Muscle layer of duodenum (tissue), 2 donors: ENCODE data around the gene GPM6B.
"Not testable (repeated sequence)": the region's sequence is repeated elsewhere in the genome, so short reads cannot be mapped to it uniquely, and the experiment has no call there.

Experiments used
- H3K27ac ChIP-seq: one replicate; pipeline ENCODE4 v1.7.0; 2013; ENCODE audit warnings: mild to moderate bottlenecking, low read length
- H3K27me3 ChIP-seq: one replicate; pipeline ENCODE4 v1.7.0; 2013; ENCODE audit warnings: low read depth, mild to moderate bottlenecking, control low read depth, low read length
- H3K36me3 ChIP-seq, 2 donors: one replicate each; pipeline ENCODE4 v1.7.0; 2013; ENCODE audit warnings: low read length in 2 of 2, control low read depth in 1 of 2, mild to moderate bottlenecking in 1 of 2; ENCODE audit not compliant: insufficient read depth in 2 of 2, control insufficient read depth in 1 of 2
- H3K4me1 ChIP-seq, 2 donors: one replicate each; pipeline ENCODE4 v1.7.0; 2013; ENCODE audit warnings: low read length in 2 of 2, mild to moderate bottlenecking in 2 of 2, control low read depth in 1 of 2, moderate library complexity in 1 of 2; ENCODE audit not compliant: insufficient read depth in 2 of 2, control insufficient read depth in 1 of 2
- H3K4me3 ChIP-seq, 2 donors: one replicate each; pipeline ENCODE4 v1.7.0; 2013; ENCODE audit warnings: low read length in 2 of 2, low read depth in 1 of 2, mild to moderate bottlenecking in 1 of 2
- H3K9me3 ChIP-seq, 2 donors: one replicate each; pipeline ENCODE4 v1.7.0; 2013; ENCODE audit warnings: low read length in 2 of 2, control low read depth in 1 of 2, mild to moderate bottlenecking in 1 of 2; ENCODE audit not compliant: control insufficient read depth in 1 of 2
- donor health status: healthy.

Gene GPM6B

DNA sequence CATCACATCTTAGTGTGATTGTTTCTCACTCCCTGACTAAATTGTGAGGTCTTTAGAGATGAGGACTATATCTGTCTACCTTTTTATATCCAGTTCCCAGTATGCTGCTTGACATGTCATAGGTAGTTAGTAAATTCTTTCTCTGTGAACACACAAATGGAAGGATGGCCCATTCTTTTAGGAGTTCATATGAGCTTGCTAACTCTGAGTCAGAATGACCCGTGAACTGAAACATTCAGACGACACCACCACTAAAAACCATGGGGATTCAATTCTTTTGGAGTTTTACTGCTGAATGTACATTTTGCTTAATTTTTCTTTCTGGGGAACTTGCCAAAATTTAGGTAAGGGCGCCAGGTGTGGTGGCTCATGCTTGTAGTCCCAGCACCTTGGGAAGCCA lies 68.4 kb downstream of the GPM6B start:
- Histone ChIP-seq H3K36me3 (peaks cover 0 to 12% of the 10 kb centered on the region in 2 donors), H3K4me1 (no peaks in the 10 kb centered on the region), H3K4me3 (no peak overlapping the region), H3K27ac (no peak overlapping the region), H3K9me3 (no peaks in the 10 kb centered on the region), H3K27me3 (no peaks in the 10 kb centered on the region)

DNA sequence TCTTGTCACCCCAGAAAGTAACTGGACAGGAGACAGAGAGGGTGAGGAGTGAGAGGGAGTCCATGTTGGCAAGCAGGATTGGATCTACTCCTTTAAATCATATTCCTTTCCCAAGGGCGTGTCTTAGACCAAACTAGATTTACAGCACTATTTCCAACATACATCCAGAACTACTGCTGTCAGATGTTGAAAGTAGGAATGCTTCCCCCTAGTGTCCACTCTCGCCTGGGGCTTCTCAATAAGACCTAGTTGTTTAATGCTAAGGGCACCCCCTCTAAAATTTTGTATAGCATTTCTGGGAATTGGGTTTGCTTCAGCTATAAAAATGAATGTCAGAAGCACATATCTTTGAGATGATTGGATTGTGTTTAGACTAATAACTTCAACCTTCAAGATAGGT lies 69.1 kb downstream of the GPM6B start:
- H3K36me3 ChIP-seq: peaks cover 0 to 12% of the 10 kb centered on the region in 2 donors

DNA sequence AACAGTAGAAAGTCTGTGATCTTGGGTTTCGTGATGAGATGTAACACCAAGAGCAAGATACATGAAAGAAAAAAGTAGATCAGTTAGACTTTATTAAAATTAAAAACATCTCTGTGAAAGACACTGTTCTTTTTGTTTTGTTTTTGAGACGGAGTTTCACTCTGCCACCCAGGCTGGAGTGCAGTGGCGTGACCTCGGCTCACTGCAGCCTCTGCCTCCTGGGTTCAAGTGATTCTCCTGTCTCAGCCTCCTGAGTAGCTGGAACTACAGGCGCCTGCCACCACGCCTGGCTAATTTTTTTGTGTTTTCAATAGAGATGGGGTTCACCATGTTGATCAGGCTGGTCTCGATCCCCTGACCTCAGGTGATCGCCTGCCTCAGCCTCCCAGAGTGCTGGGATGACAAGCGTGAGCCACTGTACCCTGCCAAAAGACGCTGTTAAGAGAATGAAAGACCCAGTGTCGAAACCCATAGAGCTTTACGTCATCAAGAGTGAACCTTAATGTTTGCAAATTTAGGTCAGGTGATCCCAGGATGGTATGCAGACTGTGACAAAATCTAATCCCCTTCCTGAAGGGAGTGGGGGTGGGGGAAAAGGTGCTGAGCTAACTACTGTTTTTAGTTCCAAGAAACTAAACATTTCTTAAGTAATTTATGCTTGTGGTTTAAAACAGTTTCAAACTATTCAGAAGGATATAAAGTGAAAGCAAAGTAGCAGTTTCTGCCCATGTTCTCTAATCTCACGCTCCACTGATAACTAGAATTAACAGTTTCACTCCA lies 74.3 kb downstream of the GPM6B start:
- H3K36me3 ChIP-seq: peaks cover 7% of the 10 kb centered on the region in 2 donors
- no peak overlapping the region for H3K4me3 ChIP-seq
- no peaks in the 10 kb centered on the region for H3K4me1 ChIP-seq
- no peak overlapping the region for H3K27ac ChIP-seq
- H3K27me3 ChIP-seq: no peaks in the 10 kb centered on the region
- H3K9me3 ChIP-seq: no peaks in the 10 kb centered on the region

More for the DNA sequence above, 69.1 kb downstream of the GPM6B start:
- H3K4me3 ChIP-seq: no peak overlapping the region
- H3K9me3 ChIP-seq: no peaks in the 10 kb centered on the region
- H3K4me1 ChIP-seq: no peaks in the 10 kb centered on the region
- no peaks in the 10 kb centered on the region for H3K27me3 ChIP-seq
- no peak overlapping the region for H3K27ac ChIP-seq

DNA sequence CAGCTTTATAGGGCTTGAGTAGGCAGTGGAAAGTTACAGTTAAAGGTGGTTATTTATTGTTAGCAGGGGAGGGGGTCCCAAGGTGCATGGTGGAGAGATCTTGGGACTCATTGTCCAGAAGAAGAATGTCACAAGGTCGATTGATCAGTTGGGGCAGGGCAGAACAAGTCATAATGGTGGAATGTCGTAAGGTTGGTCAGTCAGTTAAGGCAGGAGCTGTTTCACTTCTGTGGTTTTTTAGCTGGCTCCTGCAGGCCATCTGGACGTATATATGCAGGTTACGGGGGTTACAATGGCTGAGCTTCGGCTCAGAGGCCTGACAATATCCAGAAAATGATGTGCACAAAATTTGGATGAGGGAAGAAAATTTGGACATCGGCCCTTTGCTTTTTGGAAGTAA lies 75.2 kb downstream of the GPM6B start:
- peaks cover 7% of the 10 kb centered on the region in 2 donors for H3K36me3 ChIP-seq
- no peak overlapping the region for H3K27ac ChIP-seq
- H3K9me3 ChIP-seq: no peaks in the 10 kb centered on the region

DNA sequence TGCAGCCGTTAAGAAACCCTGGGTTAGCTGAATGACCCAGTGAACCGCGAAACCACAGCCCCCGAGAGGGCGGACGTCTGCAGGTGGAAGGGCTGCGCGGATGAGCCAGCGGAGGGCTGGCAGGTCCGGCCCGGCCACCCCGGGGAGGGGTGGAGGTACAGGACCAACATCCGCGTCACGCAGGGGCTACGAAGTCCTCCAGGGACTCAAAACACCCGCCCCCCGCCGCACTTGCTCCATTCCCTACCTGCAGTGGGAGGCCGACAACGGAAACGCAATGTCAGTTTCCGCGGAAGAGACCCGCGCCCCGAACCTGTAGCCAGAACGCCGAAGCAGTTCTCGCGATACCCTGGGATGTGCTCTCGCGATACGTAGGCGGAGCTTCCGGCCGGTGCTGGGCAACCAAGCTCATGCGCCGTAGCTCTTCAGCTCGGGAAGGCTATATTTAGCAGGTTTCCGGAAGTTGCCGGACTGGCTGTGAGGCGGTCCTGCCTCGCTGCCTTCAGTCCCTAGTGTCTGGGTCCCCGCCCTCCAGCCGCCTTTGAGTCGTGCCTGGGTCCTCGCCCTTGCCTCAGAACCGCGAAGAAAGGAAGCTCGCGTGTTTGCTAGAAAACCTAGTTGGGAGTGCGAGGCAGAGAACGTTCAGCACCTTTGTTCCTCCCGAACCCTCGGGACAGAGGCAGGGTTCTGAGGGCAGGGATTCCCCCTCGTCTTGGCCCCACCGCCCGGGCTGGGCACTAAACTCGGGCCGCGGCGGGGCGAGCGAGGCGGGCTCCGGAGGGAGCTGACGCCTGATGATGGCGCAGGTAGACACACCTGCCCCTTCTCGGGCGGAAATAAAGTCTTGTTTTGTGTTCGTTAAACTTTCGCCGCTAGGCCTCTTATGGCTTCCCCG lies 82.4 kb downstream of the GPM6B start, which contains the start of the genes OFD1 and TRAPPC2:
Gene OFD1 (plus strand): TSS at position 471 of the 895 bp plus-strand sequence. CDS start 324 bp downstream, at position 795.
Gene TRAPPC2 (minus strand): TSS at position 343 of the 895 bp plus-strand sequence. CDS start 14,657 bp downstream, outside the sequence.
- no peaks in the 10 kb centered on the region for H3K36me3 ChIP-seq
- H3K27ac ChIP-seq: peak within 1 kb of the TSS; percentile 86
- peaks cover 0 to 4% of the 10 kb centered on the region in 2 donors for H3K4me1 ChIP-seq
- H3K27me3 ChIP-seq: no peaks in the 10 kb centered on the region
- H3K9me3 ChIP-seq: no peaks in the 10 kb centered on the region
- H3K4me3 ChIP-seq: peak within 1 kb of the TSS; percentile 75 to 86

More for the DNA sequence above, 75.2 kb downstream of the GPM6B start:
- Histone ChIP-seq H3K4me3 (no peak overlapping the region), H3K27me3 (no peaks in the 10 kb centered on the region), H3K4me1 (no peaks in the 10 kb centered on the region)

DNA sequence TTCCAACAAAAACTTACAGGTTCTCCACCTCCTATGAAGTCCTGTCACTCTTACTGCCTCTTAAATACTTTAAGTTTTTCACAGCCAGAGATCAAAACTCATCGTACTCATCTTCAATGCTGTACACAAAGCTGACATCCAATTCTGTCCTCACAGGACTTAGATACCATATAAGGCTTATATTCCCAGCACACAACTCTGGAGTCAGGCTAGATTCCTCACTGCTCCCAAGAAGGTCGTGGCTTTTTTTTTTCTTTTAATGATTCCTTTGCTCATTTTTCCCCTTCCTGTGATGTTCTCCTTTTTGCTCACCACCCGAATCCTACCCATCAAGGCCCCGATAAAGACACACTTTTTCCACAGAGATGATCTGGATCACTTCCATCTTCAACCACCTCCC lies 83.4 kb downstream of the GPM6B start:
- no peaks in the 10 kb centered on the region for H3K9me3 ChIP-seq
- no peaks in the 10 kb centered on the region for H3K27me3 ChIP-seq
- H3K4me1 ChIP-seq: peaks cover 0 to 4% of the 10 kb centered on the region in 2 donors
- peak overlapping the region; percentile 86 for H3K27ac ChIP-seq
- H3K36me3 ChIP-seq: no peaks in the 10 kb centered on the region
- H3K4me3 ChIP-seq: peak overlapping the region; percentile 75 to 86

DNA sequence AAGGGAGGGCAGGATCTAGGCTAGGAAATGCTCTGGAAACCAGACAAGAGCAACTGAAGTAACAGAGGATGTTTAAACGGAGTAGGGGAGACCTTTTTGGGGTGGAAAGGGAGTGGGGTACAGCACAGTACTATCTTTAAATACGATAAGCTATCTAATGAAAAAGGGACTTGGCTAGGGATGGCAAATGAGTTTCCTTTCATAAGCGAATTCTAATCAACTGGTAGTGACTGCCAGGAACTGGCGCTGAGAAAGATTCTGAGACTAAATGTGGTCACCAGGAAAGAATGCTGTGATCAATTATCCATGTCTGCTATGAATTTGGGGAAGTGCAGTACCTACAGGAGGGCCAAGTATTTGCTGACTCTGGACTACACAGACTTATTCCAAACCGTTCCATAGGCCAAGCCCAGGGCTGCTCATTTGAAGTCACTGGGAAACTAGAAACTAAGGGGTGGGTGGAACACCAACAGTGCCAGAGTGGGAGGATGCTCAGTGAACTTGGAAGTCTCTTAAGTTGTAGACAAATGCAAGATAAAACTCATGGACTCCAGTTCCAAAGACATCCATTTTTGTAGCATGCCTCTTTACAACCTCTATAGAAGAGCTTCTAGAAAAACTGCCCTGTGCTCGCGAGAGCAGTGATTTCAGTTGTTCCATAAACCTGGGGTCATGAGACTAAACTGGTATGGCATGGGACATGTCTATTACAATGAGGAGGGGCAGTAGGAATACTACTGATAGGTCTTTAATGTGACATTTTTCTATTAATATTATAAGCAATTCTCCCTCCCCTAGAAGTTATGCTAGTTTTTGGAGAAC lies 84.4 kb downstream of the GPM6B start:
- Histone ChIP-seq H3K36me3 (no peaks in the 10 kb centered on the region), H3K4me1 (peaks cover 0 to 4% of the 10 kb centered on the region in 2 donors), H3K27me3 (no peaks in the 10 kb centered on the region), H3K4me3 (no peak overlapping the region), H3K9me3 (no peaks in the 10 kb centered on the region), H3K27ac (peak overlapping the region; percentile 86)

DNA sequence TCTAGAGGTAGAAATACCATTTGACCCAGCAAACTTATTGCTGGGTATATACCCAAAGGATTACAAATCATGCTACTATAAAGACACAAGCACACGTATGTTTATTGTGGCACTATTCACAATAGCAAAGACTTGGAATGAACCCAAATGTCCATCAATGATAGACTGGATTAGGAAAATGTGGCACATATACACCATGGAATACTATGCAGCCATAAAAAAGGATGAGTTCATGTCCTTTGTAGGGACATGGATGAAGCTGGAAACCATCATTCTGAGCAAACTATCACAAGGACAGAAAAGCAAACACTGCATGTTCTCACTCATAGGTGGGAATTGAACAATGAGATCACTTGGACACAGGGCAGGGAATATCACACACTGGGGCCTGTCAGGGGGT lies 86.4 kb downstream of the GPM6B start:
- H3K9me3 ChIP-seq, H3K4me1 ChIP-seq, H3K36me3 ChIP-seq, H3K27ac ChIP-seq, H3K27me3 ChIP-seq, H3K4me3 ChIP-seq: not testable (repeated sequence)

DNA sequence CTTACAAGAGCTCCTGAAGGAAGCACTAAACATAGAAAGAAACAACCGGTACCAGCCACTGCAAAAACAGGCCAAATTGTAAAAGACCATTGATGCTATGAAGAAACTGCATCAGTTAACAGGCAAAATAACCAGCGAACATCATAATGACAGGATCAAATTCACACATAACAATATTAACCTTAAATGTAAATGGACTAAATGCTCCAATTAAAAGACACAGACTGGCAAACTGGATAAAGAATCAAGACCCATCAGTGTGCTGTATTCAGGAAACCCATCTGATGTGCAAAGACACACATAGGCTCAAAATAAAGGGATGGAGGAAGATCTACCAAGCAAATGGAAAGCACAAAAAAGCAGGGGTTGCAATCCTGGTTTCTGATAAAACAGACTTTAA lies 90.3 kb downstream of the GPM6B start:
- H3K9me3 ChIP-seq, H3K4me3 ChIP-seq, H3K27ac ChIP-seq, H3K36me3 ChIP-seq, H3K4me1 ChIP-seq, H3K27me3 ChIP-seq: not testable (repeated sequence)

DNA sequence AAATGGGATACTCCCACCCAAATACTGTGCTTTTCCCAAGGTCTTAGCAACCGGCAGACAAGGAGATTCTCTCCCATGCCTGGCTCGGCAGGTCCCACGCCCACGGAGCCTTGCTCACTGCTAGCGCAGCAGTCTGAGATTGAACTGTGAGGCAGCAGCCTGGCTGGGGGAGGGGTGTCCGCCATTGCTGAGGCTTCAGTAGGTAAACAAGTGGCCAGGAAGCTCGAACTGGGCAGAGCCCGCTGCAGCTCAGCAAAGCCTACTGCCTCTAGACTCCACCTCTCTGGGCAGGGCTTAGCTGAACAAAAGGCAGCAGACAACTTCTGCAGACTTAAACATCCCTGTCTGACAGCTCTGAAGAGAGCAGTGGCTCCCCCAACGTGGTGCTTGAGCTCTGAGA lies 92.0 kb downstream of the GPM6B start:
- H3K9me3 ChIP-seq, H3K27ac ChIP-seq, H3K36me3 ChIP-seq, H3K27me3 ChIP-seq, H3K4me3 ChIP-seq: not testable (repeated sequence)
- H3K4me1 ChIP-seq: peaks cover 0 to 11% of the 10 kb centered on the region in 2 donors
